ES-I3 (cell line): ENCODE measurements around the gene SULT2A1.
"Not testable (repeated sequence)": the region's sequence is repeated elsewhere in the genome, so short reads cannot be mapped to it uniquely, and the experiment has no call there.

Experiments used
- H3K36me3 ChIP-seq: 2 replicates; pipeline ENCODE4 v1.6.1; 2013; ENCODE audit warnings: mild to moderate bottlenecking, low read length, control low read depth, moderate library complexity; ENCODE audit not compliant: insufficient read depth
- H3K4me1 ChIP-seq: 2 replicates; pipeline ENCODE4 v1.6.1; 2013; ENCODE audit warnings: mild to moderate bottlenecking, control low read depth, low read length; ENCODE audit not compliant: insufficient read depth
- H3K9ac ChIP-seq: 2 replicates; pipeline ENCODE4 v1.6.1; 2013; ENCODE audit warnings: low read depth, mild to moderate bottlenecking, low read length, moderate library complexity
- H3K9me3 ChIP-seq: 2 replicates; pipeline ENCODE4 v1.6.1; 2013; ENCODE audit warnings: mild to moderate bottlenecking, low read length, moderate library complexity; ENCODE audit not compliant: control insufficient read depth, insufficient read depth

Gene SULT2A1, protein sequence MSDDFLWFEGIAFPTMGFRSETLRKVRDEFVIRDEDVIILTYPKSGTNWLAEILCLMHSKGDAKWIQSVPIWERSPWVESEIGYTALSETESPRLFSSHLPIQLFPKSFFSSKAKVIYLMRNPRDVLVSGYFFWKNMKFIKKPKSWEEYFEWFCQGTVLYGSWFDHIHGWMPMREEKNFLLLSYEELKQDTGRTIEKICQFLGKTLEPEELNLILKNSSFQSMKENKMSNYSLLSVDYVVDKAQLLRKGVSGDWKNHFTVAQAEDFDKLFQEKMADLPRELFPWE

DNA sequence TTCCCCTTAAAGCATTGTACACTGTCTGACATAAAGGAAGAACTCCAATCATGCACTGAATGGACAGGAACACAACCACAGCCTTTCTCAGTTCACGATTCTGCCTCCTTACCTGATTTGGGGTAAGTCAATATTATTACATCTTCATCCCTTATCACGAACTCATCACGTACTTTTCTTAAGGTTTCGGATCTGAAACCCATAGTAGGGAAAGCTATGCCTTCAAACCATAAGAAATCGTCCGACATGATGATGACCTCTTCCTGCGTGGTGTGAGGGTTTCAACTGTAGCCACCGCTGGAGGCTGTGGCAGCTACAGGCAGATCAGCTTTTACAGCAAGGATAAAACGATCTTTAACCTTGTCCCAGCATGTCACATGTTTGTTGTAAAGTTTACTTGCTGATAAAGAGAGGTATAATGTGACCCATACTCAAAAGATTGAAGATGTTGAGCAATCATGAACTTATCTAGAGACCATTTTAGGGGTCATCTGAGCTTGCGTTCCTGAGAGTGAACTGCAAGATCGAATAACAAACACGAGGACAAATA is at the start of gene SULT2A1:
Gene SULT2A1, minus strand, starts transcription at position 306 of the 550 bp plus-strand sequence. Its CDS starts 58 bp downstream, at position 248.
- H3K4me1 ChIP-seq: no peaks in the 10 kb centered on the region
- no peaks in the 10 kb centered on the region for H3K9me3 ChIP-seq

DNA sequence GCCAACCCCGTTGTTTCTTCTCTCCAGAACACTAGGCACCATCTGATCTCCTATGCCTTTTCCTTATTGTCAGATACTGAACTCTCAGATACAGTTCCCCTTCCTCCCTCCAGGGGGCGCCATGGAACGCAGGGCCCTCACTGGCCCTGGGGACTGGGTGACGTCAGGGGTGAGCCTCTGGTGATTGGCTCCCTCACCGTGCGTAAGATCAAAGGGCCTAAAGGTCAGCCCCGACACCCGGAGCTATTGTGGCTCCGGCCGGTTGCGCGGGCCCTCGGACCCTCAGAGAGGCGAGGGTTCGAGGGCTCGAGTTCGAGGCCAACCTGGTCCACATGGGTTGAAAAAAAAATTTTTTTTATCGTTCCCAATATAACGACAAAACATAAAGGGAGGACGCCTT is 42.5 kb upstream of the SULT2A1 start:
- H3K4me1 ChIP-seq, H3K36me3 ChIP-seq, H3K9me3 ChIP-seq, H3K9ac ChIP-seq: not testable (repeated sequence)

More for the DNA sequence above, at the start of gene SULT2A1:
- Histone ChIP-seq H3K36me3 (no peaks in the 10 kb centered on the region), H3K9ac (no peak within 1 kb of the TSS)

DNA sequence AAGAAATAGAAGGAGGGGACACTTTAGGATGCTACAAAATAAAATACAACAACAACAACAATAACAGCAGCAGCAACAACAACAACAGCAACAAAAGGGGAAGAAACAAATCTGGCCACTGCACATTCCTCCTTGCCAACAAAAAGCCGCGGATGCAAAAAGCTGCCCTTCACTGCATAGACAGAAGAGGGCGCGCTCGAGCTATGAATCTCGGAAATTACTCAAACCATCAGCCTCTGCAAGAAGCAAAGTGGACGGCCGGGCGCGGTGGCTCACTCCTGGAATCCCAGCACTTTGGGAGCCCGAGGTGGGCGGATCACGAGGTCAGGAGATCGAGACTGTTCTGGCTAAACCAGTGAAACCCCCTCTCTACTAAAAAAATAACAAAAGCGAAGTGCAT is 34.0 kb upstream of the SULT2A1 start:
- not testable (repeated sequence) for H3K4me1 ChIP-seq, H3K9ac ChIP-seq, H3K9me3 ChIP-seq, H3K36me3 ChIP-seq

DNA sequence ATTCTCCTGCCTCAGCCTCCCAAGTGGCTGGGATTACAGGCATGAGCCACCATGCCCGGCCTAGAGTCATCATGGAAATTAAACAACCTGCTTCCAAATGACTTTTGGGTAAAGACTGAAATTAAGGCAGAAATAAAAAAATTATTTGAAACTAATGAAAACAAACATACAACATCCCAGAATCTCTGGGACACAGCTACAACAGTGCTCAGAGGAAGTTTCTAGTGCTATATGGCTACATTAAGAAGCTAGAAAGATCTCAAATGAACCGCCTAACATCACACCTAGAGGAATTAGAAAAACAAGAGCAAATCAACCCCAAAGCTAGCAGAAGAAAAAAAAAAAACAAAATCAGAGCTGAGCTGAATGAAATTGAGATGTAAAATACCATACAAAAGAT is 24.1 kb upstream of the SULT2A1 start:
- H3K9me3 ChIP-seq, H3K9ac ChIP-seq, H3K4me1 ChIP-seq, H3K36me3 ChIP-seq: not testable (repeated sequence)

DNA sequence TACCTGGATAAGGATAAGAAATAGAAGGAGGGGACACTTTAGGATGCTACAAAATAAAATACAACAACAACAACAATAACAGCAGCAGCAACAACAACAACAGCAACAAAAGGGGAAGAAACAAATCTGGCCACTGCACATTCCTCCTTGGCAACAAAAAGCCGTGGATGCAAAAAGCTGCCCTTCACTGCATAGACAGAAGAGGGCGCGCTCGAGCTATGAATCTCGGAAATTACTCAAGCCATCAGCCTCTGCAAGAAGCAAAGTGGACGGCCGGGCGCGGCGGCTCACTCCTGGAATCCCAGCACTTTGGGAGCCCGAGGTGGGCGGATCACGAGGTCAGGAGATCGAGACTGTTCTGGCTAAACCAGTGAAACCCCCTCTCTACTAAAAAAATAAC is 23.2 kb upstream of the SULT2A1 start:
- H3K4me1 ChIP-seq, H3K9me3 ChIP-seq: not testable (repeated sequence)

DNA sequence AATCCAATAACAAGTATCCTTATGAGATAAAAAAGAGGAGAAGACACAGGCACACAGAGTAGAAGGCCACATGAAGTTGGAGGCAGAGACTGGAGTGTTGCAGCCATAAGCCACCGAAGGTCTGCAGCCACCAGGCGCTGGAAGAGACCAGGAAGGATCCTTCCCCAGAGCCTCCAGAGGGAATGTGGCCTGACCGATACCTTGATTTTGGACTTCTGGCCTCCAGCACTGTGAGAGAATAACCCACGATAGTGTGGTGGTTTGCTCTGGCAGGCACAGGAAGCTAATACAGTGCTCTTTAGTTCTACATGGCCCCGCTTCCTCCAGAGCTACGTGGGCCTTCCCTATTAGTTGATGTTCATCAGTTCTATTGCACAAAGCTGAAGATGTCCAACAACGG is 15.3 kb upstream of the SULT2A1 start:
- Histone ChIP-seq H3K36me3 (no peaks in the 10 kb centered on the region), H3K9me3 (peaks cover 2% of the 10 kb centered on the region; the same call in 1 of the 2 replicates), H3K4me1 (no peaks in the 10 kb centered on the region), H3K9ac (no peak overlapping the region)

More for the DNA sequence above, 23.2 kb upstream of the SULT2A1 start:
- not testable (repeated sequence) for H3K36me3 ChIP-seq, H3K9ac ChIP-seq

DNA sequence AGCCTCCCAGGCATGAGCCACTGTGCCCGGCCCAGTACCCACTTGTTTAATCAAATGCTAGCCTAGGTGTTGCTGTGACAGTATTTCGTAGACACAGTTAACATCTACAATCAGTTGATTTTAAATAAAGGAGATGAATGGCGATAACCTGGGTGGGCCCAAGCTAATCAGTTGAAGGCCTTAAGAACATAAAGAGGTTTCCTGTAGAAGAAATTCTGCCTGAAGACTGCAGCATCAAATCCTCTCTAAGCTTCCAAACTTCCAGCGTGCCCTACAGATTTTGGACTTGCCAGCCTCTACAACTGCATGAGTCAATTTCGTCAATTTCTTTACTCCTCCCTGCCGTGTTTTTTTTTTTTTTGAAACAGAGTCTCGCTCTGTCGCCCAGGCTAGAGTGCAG is 13.2 kb upstream of the SULT2A1 start:
- Histone ChIP-seq H3K4me1 (no peaks in the 10 kb centered on the region), H3K9me3 (peaks cover 2% of the 10 kb centered on the region), H3K36me3 (no peaks in the 10 kb centered on the region), H3K9ac (no peak overlapping the region)

DNA sequence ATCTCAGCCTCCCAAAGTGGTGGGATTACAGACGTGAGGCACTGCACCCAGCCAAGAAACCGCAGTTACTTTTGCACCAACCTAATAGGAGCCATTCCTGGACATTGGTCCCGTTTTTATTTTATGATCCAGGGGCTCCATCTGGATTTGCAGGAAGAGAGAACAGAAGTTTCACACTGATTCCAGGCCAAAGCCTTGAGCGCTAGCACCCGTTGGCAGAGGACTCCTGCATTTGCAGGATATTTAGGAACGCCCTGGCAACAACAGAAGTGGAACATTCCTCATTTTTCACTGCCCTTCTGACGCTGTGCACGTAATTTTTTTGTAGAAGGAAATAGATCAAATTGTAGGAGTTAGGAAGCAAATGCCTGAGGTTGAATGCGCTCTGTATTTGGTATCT is 11.7 kb upstream of the SULT2A1 start:
- H3K9ac ChIP-seq: no peak overlapping the region
- H3K9me3 ChIP-seq: peaks cover 2% of the 10 kb centered on the region
- H3K4me1 ChIP-seq: no peaks in the 10 kb centered on the region
- H3K36me3 ChIP-seq: no peaks in the 10 kb centered on the region

DNA sequence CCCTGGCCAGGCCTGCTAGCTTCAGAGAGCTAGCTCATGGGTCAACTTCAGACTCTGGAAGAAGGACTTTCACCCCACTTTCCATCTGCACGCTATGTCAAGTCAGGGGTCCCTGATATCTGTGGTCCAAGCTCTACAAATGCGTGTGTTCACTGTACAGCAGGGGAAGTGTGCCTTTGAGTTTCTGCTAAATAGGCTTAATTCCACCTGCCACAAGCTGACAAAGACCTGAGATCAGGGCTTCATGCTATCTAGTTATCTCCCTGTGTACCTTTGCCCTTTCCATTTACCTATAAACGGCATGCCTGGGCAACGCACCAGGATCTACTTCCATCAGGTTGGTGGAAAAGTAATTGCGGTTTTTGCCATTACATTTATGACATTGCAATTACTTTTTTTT is 10.7 kb upstream of the SULT2A1 start:
- no peak overlapping the region for H3K9ac ChIP-seq
- no peaks in the 10 kb centered on the region for H3K4me1 ChIP-seq
- no peaks in the 10 kb centered on the region for H3K36me3 ChIP-seq
- peaks cover 8% of the 10 kb centered on the region for H3K9me3 ChIP-seq

DNA sequence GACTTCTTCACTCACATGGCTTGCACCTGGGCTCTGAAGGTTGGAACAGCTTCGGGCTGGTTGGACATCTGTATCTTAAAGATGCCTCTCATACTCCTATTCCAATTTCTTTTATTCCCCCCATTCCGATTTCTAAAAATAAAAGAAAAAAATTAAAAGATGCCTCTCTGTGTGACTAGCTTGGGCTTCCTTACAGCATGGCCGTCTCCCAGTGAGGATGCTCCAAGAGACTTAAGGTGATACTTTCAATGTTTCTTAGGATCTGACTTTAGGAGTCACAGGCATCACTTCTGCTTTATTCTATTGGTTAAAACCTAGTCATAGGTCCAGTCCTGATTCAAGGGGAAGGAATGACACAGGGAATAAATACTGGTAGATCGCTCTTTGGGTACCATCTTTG is 9.9 kb upstream of the SULT2A1 start:
- H3K9me3 ChIP-seq: peaks cover 8% of the 10 kb centered on the region
- no peaks in the 10 kb centered on the region for H3K36me3 ChIP-seq
- no peak overlapping the region for H3K9ac ChIP-seq
- no peaks in the 10 kb centered on the region for H3K4me1 ChIP-seq

DNA sequence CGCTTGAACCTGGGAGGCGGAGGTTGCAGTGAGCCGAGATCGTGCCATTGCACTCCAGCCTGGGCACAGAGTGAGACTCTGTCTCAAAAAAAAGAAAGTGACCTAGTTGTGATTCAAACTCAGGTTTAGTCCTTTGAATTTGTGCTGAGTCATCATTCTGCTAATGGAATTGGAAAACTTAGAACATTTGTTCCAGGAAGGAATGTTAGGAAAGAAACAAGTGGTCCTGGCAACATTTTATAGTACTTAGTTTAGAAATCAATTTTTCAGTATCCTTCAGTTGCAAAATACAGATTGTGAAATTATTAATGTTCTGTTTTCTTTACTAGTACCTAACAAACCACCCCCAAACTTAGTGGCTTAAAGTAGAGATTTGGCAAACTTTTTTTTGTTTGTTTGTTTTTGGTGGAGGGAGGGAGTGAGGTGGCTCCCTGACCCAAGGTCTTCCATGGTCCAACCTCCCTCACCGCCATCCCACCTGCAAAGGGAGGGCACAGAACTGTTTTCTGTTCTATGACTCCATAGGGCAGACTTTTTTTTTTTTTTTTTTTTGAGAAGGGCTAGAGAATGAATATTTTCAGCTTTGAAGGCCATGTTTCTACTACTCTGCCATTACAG is 9.2 kb upstream of the SULT2A1 start:
- Histone ChIP-seq H3K36me3 (no peaks in the 10 kb centered on the region), H3K9ac (no peak overlapping the region), H3K4me1 (no peaks in the 10 kb centered on the region), H3K9me3 (peaks cover 8% of the 10 kb centered on the region)

DNA sequence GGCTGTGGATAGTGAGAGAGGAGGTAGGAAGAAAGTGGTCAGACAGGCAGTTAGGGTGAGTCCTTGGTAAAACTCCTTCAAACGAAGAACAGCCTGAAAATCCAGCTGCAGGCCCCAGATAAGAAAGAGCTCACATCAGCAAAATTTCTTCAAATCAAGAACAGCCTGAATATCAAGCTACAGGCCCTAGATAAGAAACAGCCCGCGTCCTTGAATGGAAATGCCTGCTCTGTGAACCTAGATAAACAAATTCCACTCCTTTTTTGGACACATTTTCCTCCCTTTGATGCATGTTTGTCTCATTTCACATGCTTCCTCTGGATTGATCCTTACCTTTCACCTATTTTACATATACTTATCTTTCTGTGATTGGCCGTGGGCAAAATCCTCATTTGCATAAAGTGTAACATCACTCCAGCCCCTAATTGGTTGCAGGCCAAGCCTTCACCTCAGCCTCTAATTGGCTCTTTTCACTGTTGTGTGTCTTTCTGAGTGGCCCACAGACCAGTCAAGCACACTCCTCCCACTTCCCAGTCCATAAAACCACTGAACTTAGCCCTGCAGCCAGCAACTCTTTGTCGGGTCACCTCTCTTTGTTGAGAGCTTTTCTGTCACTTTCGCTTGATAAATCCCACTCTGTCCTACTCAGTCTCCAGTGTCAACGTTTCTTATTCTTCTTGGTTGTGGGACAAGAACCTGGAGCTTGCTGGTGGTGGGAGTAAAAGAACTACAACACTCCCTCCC is 6.0 kb upstream of the SULT2A1 start:
- Histone ChIP-seq H3K36me3 (no peaks in the 10 kb centered on the region), H3K4me1 (no peaks in the 10 kb centered on the region), H3K9ac (no peak overlapping the region), H3K9me3 (peaks cover 8% of the 10 kb centered on the region)

DNA sequence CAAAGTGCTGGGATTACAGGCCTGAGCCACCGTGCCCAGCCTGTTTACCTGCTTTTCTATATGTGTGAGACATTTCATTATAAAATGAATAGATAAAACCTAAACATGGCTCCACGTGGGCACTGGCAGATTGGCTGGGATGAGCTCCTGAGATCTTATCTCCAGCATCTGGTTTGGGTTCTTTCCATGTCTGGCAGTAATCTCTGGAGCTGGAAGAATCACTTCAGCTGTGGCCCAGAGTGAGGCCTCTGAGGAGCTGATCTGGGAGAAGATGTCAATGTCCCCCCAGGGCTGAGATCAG is 5.5 kb upstream of the SULT2A1 start:
- Histone ChIP-seq H3K9ac (no peak overlapping the region), H3K4me1 (no peaks in the 10 kb centered on the region), H3K9me3 (peaks cover 7% of the 10 kb centered on the region), H3K36me3 (no peaks in the 10 kb centered on the region)

DNA sequence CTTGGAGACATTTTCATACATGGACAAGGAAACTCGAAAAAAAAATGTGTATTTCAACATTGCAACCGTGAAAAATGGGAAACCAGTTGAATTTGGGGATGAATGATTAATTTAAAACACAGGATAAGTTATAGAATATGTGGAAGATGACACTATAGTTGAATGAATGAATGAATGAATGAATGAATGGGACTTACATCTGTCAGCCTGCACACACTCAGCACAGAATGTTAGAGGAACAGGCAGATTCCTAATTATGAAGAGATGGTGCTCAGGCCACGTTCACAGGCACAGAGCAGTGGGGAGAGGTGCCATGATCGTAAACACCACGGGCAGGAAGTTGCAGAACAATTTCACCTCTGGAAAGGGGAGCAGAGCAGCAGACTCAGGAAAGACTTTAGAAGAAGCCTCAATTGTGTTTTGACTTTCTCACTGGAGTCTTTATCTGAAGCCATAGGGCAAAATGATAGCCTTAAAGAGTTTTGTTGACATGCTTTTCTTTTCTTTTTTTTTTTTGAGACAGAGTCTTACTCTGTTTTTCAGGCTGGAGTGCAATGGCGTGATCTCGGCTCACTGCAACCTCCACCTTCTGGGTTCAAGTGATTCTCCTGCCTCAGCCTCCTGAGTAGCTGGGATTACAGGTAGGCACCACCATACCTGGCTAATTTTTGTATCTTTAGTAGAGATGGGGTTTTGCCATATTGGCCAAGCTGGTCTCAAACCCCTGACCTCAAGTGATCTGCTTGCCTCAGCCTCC is 4.9 kb upstream of the SULT2A1 start:
- Histone ChIP-seq H3K36me3 (no peaks in the 10 kb centered on the region), H3K9ac (no peak overlapping the region)

More for the DNA sequence above, 4.9 kb upstream of the SULT2A1 start:
- Histone ChIP-seq H3K9me3 (peaks cover 6% of the 10 kb centered on the region), H3K4me1 (no peaks in the 10 kb centered on the region)
